GM19395 (cell line): ENCODE data around the gene ELF1.
"Not testable (repeated sequence)": the region's sequence is repeated elsewhere in the genome, so short reads cannot be mapped to it uniquely, and the experiment has no call there.

ENCODE experiments used
- ATAC-seq: cut with Tn5 transposase; IDR thresholded peaks from one replicate; pipeline ENCODE4 v1.9.1; 2021; ENCODE audit warnings: mild to moderate bottlenecking, moderate library complexity; ENCODE audit not compliant: unreplicated experiment

Gene ELF1

DNA sequence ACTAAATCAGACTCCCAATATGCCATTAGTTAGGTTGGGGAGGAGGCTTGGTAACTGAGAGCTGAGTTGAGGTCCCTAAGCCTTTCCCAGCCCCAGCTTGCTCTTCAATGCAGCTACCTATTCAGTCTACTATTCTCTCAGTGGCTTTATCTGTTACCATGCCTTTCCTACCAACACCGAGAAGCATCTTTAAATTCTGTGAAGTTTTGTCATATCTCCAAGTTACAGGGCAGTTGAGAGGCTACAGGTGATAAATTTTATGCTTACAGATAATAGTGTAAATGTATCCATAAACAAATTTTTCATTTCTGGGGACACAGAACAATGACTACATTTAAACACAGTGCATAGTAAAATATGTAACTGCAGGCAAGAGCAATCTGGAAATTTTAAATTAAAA is 110.6 kb downstream of the ELF1 start:
- no peak for ATAC-seq

DNA sequence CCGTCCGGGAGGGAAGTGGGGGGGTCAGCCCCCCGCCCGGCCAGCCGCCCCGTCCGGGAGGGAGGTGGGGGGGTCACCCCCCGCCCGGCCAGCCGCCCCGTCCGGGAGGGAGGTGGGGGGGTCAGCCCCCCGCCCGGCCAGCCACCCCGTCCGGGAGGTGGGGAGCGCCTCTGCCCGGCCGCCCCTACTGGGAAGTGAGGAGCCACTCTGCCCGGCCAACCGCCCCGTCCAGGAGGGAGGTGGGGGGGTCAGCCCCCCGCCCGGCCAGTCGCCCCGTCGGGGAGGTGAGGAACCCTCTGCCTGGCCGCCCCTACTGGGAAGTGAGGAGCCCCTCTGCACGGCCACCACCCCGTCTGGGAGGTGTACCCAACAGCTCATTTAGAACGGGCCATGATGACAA is 118.1 kb downstream of the ELF1 start:
- not testable (repeated sequence) for ATAC-seq

DNA sequence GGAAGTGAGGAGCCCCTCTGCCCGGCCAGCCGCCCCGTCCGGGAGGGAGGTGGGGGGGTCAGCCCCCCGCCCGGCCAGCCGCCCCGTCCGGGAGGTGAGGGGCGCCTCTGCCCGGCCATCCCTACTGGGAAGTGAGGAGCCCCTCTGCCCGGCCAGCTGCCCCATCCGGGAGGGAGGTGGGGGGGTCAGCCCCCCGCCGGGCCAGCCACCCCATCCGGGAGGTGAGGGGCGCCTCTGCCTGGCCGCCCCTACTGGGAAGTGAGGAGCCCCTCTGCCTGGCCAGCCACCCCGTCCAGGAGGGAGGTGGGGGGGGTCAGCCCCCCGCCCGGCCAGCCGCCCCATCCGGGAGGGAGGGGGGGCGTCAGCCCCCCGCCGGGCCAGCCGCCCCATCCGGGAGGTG is 118.5 kb downstream of the ELF1 start:
- not testable (repeated sequence) for ATAC-seq

DNA sequence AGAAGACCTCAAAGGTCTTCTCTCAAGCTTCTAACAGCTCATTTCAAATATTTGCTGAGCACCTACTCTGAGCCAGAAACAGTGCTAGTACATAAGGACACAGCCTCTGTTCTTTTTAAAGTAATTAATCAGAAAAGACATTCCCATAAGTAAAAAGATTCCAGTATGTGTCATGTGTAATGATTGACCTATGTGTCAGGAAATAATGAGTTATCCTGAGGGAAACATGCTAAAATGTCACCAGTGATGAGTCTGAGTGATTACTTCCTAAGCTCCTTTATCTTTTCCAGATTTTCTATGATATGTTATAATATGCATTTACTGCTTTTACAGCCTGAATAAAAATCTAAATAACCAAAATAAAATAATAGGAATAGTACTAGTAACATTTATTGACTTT is 122.1 kb downstream of the ELF1 start:
- no peak for ATAC-seq

DNA sequence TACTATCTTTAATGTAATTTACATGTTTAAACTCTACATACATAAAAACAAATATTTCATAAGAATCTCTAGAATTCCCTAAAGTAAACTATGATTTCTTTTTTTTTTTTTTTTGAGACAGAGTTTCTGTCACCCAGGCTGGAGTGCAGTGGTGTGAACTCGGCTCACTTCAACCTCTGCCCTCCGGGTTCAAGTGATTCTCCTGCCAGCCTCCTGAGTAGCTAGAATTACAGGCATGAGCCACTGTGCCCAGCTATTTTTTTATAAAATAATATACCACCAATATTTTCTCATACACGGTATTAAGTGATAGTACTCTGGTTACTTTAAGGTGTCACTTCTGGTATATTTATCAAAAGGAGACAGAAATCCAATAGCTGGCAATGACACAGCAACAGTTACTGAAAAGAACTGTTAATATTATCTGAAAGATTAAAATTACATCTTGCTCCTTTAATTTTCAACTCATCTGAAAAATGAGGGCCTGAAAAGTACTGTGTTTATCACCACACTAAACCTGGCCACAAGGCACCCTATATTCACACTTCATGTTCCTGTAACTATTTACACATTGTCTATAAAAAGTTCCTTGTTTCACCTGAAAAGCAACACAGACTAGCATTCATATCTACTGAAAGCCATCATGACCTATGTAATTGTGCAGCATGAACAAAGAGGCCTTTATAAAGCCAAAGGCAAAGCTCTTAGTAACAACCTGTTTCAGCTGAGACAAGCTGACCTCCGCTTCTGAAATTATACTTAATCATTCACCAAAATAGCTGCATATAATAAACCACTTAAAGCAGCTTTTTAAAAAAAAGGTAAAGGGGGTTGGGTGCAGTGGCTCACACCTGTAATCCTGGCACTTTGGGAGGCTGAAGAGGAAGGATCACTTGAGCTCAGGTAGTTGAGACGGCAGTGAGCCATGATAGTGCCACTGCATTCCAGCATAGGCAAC is 123.6 kb downstream of the ELF1 start:
- no peak for ATAC-seq

GRCh38 chr13:40893573-40893972 is 125.5 kb downstream of the ELF1 start:
- ATAC-seq: not testable (repeated sequence)

GRCh38 chr13:40886017-40886416 is 133.1 kb downstream of the ELF1 start:
- no peak for ATAC-seq

- not testable (repeated sequence) for ATAC-seq
These were observed 134.9 kb downstream of the ELF1 start for GRCh38 chr13:40884175-40884574.
